ENCODE results near the gene UROD. TPM values are rescaled to one million over a fixed set of nuclear protein-coding genes. Genes with fewer than 3 reads are reported as not detected.

UROD gene
- total RNA-seq, 1 donor from 2014 or later = 67.8 TPM

DNA sequence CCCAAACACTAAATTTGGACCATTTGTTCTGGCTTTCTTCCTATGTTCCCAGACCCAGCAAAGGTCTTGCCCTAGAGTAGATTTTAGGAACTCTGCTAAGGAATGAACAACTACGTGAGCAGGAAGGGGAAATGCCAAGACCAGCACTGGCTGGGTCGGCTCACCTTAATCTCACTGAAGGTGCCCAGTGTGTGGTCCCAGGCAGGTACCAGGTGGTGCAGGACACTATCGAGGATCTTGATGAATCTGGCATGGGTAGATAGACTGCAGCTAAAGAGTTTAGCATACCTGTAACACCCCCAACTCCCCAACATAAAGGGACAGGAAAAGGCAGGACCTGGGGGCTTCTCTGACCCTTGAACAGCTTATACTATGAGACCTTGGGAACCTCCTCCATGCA lies 4.0 kb upstream of the UROD start:
- DNase-seq (ENCODE audit: low spot score) = no peak

DNA sequence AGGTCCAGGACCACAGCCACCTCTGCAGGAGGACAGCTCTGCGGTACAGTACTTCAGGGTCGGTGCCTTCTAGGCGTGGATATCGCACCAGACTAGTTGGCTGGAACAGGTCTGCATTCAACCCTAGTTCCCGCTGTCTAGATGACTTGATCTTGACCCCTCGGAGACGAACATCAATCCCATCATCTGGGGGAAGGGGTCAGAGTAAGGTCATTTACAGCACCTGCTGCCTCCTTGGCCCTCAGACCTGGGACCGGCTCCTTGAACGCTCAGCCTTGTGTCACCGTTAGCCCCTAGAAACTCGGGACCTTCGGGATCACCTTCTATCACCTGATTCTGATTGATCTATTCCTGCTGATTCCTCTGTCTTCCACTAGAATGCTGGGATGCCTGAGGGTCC lies 3.5 kb upstream of the UROD start:
- DNase-seq (ENCODE audit: low spot score) = no peak

DNA sequence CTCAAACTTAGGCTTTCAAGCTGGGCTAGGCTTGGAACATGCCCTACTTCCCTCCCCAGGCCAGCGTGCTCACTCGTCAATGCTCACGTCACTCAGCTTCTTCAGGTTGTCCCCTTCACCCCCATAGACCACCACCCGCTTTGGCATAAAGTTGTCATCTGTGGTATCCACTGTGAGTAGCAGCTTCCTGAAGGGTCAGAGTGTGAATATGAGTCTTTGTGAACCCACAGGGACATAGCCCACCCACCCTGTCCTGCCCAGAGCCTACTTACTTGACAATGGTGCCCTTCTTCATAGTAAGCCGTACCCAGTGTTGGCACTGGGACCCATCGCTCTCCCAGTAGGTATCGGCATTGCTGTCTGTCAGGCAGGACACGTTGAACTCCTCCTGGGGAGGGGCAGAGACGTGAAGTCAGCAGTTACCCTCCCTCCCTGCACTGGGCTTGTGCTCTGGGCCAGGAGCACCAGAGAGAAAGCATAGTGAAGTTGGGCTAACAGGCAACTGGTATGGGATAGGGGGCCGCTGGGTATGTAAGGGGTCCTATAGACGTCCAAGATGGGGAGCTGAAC lies 2.7 kb upstream of the UROD start:
- DNase-seq (ENCODE audit: low spot score) = no peak

DNA sequence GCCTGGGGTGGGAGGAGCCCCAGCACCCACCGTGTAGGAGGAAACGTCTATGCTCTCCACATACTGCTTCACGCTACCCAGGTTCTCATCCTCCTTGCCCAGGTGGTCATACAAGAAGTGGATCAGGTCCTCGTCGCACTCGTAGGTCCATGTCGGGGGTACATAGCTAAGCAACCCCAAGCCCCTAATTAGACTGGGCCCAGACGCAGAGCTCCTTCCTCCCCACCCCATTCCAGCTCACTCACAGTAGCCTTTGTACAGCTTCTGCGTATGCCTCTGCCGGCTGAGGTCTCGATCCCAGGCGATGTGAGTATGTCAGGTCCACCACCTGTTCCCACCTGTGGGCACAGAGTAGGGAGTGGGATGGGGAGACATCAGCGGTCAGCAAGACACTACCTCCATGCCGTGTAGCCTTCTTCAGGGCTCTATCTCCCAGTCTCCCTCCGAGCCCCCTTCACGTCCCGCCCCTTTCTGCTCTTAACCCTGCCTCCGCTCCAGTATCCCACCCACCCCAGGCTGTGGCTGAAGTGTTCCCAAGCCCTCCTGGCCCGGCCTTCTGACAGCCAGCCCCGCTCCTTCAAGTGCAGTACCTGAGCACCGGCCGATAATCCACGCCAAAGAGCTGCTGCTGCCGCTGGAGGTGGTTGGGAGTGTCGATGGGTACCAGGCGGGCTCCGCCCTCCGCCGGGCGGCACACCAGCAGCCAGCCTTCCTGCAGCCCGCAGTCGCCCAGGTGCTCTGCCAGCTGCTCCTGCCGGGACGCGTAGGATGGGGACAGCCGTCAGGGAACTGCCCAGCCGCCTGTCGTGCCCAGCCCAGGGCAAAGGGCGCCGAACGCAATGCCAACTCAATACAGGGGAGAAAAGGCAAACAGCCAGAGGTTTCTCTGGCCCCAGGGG lies 1.8 kb upstream of the UROD start:
- no peak for DNase-seq (ENCODE audit: low spot score)

DNA sequence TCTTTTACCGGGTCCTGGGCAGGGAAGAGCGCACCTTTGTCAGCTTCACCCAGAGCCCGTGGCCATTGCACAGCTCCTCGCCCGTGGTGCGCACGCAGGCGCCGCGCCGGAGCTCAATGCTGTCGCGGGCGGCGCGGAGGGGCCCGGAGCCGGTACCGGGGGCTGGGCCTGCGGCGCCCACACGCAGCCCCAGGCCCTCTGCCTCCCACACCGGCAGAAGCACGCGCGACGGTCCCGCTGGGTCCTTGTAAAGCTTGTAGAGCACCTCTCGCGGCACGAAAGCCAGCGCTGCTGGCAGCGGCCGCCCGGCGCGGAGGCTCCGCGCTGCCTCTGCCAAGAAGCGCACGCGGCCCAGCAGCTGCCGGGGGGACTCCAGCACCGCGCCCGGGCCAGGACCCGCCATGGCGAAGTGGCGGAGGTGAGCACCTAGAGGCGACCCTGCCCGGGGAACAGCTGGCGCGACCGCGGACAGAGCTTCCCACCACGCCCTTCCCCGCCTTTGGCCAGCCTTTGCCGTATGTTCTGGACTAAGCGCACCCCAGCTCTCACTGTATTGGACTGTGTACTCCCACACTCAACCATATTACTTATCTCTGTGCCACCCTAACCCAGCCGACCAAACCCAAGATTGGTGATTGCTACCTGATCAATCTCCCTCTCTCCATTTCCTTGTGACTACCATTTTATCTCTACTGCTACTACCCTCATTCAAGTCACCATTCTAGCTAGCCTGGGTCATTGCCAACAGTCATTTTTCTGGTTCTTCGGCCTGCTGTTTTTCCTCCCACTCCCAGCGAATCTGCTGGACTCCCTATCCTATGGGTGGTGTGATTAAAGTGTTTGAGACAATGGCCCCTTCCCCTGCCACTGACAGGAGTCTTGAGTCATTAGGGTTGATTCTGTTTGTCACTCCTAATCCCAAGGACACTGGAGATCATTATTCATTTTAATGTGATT lies 921 bp upstream of the UROD start, which contains the start of gene HECTD3:
TSS of gene HECTD3 (minus strand) at position 470 of the 957 bp plus-strand sequence. CDS start at position 403, 67 bp downstream.
- peak; percentile 91 for DNase-seq (ENCODE audit: low spot score)

DNA sequence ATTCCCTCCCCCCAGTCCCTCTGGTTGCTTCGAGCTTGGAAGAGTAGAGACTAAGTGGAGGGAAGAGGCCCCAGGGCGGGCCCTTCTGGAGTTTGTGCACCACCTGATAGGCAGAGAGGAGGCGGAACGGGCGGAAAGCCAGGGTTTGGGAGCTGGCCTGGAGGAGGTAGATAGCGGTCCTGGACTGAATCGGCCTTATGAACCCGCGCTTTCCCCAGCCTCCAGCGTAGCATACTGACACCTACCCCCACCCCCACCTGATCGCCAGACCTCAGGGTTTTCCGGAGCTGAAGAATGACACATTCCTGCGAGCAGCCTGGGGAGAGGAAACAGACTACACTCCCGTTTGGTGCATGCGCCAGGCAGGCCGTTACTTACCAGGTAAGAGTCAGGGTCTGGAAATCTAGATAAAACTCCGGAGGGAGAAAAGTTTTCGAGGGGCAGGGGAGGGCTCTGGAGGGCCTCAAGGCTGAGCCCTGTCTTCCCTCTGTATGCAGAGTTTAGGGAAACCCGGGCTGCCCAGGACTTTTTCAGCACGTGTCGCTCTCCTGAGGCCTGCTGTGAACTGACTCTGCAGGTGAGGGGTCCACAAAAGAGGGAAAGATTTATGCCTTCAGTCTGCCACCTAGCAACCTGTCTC lies 705 bp downstream of the UROD start:
- peak; percentile 90 for DNase-seq (ENCODE audit: low spot score)

DNA sequence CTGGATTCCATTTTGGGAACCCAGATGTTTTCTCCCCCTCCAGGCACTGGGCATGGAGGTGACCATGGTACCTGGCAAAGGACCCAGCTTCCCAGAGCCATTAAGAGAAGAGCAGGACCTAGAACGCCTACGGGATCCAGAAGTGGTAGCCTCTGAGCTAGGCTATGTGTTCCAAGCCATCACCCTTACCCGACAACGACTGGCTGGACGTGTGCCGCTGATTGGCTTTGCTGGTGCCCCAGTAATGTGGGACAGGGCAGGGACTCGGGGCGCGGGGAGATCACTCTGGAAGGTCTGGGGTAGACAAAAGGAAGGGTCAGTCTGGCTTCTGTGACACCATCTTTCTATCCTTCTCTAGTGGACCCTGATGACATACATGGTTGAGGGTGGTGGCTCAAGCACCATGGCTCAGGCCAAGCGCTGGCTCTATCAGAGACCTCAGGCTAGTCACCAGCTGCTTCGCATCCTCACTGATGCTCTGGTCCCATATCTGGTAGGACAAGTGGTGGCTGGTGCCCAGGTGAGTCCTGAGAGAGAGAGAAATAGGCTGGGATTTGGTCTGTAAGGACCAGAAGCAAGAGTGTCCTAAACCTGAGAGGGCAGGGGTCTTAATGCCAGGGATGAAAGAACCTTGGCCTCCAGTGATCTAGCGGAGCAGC lies 1.6 kb downstream of the UROD start:
- DNase-seq (ENCODE audit: low spot score) = no peak

DNA sequence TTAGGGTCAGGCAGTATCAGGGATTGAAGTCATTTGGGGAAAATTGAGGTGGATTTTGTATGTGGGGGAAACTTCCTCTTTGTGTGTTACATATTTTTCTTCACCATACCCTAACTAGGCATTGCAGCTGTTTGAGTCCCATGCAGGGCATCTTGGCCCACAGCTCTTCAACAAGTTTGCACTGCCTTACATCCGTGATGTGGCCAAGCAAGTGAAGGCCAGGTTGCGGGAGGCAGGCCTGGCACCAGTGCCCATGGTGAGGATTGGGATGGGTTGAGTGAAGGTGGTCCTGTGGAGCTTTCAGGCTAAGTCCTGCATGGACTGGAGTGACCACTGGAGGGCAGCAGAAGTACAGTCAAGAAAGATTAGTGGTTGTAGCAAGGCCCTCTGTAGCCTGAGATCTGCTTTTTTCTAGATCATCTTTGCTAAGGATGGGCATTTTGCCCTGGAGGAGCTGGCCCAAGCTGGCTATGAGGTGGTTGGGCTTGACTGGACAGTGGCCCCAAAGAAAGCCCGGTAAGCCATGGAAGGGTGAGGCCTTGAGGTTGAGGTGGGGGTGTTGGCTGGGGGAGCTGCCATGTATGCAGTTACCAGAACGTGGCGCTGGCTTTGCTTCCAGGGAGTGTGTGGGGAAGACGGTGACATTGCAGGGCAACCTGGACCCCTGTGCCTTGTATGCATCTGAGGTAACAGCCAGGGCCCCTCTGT lies 2.4 kb downstream of the UROD start:
- DNase-seq (ENCODE audit: low spot score) = peak; percentile 89

DNA sequence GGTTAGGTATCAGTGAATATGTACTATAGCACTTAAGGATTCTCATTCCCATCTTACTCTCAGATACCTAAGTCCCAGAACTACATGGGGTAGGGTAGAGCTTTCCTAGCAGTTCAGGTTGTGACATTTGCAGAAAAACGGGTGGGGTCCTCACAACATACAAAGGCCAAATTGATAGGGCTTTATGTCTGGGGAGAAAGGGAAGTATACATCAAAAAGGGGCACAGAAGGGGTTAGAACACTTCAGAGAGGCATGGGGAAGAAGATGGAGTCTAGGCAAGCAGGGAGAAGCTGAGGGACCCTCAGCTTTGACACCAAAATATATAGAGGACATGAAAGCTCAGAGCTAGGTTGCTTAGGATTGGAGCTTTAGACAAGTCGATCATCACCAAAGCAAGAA lies 3.6 kb downstream of the UROD start:
- DNase-seq (ENCODE audit: low spot score) = no peak

DNA sequence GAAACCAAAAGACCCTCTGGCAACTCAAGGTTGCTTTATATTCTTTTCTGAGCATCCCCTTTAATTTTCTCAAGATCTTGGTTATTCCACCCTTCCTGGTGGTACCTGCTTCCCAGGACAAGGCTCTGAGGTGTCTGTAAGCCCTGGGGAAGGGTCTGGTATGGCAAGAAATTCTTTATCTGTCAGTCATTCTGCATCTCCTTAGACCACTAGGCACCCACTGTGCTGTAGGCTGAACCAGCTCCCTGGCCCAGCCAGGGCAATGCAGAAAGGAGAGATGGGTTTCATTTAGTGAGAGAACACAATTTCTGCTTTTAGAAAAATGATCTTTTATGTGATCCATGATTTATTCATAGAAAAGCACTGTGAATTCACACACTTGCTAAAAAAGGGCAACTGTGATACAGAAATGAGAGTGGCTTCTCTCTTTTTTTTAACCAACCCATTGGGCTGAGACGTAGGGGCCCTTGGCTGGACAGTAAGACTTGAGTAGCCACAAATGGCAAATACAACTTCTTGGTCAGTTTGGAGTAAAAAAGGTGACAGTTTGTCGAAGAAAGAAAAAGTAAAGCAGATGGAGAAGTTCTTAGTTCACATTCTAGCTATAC lies 4.1 kb downstream of the UROD start:
- DNase-seq (ENCODE audit: low spot score) = no peak

DNA sequence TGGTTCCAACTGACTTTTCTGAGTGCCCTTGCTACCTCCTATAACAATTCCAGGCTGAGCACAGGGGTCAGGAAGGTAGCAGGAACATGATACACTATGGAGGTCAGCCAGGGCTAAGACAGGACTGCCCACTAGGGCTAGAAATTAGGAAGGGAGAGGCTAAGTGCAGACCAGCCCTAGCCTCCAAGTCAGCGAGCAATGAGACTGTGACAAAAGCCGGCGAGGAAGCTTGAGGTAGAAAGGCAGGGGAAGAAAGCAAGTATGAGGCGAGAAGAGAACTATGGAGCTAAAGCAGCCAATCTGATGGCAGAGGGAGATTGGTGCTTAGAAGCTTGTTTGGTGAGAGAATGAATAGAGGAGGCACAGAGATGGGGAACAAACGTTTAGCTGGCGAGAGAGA lies 4.7 kb downstream of the UROD start:
- DNase-seq (ENCODE audit: low spot score) = no peak

DNA sequence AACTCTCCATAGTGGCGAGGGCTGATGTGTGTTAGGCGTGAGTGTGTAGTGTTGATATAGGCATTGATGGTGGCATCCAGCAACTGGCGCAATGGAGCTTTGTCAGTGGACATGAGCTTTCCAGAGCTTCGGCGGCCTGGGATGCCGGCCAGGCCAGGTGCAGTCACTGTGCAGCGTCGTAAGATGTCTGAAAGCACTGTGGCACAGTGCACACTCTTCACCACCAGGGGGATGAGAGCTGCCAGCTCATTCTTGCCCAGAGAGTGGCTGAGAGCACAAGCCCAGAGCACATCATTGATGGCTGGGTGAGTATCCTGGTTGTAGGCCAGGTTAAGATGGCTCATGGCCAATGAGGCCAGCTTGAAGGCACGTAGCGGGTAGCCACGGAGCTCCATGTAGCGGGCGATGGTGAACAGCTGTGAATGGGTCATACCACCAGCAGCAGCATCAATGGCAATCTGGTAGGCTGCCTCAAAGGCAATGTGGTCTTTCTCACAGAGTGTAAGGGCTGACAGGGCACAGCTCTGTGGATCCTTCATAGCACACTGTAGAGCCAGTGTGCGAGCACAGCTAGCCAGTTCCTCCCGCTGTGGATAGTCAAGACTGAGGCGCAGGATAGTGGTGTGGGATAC lies 6.7 kb downstream of the UROD start:
- no peak for DNase-seq (ENCODE audit: low spot score)

DNA sequence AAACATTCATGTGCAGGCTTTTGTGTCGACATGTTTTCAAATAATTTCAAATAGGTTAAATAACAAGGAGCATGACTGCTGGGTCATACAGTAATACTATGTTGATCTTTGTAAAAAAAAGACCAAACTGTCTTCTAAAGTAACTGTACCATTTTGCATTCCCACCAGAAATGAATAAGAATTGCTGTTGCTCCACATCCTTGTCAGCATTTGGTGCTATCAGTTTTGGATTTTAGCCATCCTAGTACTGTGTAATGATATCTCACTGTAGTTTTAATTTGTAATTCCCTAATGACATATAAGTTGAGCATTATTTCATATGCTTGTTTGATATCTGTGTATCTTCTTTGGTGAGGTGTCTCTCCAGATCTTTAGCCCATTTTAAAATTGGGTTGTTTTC lies 11.6 kb downstream of the UROD start:
- no peak for DNase-seq (ENCODE audit: low spot score)

DNA sequence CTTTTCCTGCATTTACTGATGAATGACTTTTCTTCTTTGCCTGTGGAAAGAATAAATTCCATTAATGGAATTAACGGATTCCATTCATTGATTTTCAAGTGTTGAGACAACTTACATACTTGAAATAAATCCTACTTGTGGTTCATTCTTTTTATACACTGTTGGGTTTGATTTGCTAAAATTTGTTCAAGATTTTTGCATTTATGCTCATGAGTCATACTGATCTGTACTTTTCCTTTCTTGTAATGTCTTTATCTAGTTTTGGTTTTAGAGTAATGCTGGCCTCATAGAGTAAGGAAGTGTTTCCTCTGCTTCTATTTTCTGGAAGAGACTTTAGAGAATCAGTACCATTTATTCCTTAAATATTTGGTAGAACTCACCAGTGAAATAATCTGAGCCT lies 14.4 kb downstream of the UROD start:
- no peak for DNase-seq (ENCODE audit: low spot score)

DNA sequence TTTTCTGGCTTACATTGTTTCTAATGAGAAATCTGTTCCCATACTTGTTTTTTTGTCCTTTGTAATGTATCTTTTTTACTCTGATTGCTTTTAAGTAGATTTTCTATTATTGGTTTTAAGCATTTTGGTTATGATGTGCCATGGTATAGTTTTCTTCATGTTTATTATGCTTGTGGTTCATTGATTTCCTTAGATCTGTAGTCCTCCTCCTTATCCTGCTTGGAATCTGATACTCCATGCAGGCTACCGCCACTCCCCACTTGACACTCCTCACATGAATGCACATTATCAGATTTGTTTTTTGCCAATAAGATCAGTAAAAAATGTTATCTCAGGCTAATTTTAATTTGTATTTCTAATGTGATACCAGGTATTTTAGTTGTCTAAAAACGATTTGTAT lies 20.8 kb downstream of the UROD start:
- no peak for DNase-seq (ENCODE audit: low spot score)

DNA sequence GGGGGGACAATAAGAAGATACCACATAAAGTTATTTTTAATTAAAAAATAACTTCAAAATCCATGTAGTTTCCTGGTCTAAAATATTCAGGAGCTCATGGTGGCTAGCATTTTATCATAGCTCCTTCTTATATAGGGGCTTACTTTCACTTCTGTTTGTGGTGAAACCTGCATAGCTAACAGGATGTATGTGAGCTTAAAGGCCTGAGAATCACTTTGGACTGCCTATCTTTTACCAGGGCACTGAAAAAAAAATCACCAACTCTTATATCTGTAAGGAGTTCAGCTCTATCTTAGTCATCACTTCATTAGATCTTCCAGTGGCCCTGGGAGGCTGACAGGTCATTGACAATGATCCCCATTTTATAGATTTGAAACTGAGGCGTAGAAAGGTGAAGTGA lies 21.3 kb downstream of the UROD start:
- no peak for DNase-seq (ENCODE audit: low spot score)

DNA sequence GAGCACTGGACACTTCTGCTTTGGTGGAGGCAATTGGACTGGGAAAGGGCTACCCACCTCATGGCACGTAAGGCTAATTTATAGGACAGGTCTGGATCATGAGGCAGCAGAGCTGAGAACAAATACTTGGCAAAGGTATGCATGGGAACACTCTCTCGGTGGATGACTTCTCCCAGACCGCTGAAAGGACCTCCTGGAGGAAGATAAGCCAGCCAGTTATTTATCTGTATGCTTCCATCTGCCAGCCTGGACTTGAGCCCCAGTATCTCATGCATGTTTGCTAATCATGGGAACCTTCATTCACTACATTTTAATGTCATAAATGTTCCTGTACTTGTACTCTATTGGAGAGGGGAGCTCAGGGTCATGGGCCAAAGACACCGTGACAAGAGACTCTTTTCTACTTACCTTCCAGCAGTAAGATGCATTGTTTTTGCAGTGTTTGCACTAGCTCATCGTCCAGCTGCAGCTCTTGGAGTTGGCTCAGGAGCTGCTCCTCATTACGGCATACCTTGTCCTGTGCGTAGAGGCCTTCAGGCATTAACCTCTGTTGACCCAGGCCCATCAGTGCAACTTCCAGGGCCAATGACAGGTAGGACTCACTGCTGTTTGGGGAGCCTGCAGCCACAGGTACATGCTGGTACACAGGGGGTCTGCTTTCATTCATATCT lies 23.7 kb downstream of the UROD start:
- DNase-seq (ENCODE audit: low spot score) = no peak

DNA sequence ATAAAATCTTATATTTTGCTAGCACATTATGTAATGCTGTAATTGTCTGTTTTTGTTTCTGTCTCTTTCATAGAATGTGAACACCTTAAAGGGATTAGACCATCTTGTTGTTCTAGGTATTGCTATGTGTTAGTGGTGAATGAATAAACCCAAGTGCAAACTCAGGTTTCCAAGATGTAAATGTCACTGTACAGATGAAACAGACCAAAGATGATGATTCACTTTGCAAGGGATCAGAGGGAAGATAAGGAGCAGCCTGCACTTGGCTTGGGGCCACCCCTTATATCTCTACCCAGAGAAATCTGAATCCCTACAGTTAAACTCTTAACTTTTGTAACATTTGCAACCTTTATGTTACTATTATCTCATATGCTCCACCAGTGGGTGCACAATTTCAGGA lies 25.4 kb downstream of the UROD start:
- no peak for DNase-seq (ENCODE audit: low spot score)

DNA sequence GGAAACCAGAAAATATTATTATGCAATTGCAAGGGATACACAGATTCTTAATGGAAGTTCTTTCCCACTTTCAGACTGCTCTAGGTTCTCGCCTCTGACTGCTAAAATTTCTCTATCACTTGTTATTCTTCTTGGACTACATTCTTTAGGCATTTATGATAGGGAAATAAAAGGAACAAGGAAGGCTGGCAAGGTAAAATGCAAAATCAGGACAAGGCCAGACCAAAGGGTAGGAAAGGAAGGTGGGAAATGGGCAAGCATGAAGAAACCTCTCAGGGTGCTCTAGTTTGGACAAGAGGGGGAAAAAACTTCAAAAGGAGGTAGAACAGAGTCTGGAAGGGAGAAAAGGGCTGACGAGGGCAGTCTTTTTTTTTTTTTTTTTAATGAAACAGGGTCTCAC lies 26.2 kb downstream of the UROD start:
- no peak for DNase-seq (ENCODE audit: low spot score)

Data from mesenteric fat pad (tissue), 1 donor.